Fibroblast of the aortic adventitia (primary cell): ENCODE measurements around the gene BNC1. TPM values are rescaled to one million over a fixed set of nuclear protein-coding genes. Genes with fewer than 3 reads are reported as not detected.
A peak's percentile ranks its signal among the peaks of the same experiment; 100 is the strongest.

Experiments
- DNase-seq: peaks from one replicate; pipeline ENCODE4 v3.0.0-alpha.2; 2010; ENCODE audit warnings: low read depth
- H3K4me3 ChIP-seq: 2 replicates; pipeline ENCODE4 v1.5.1; 2011; ENCODE audit warnings: low read depth, mild to moderate bottlenecking, control low read depth, low read length, moderate library complexity
- CTCF ChIP-seq: IDR thresholded peaks from 2 replicates; pipeline ENCODE4 v1.5.1; 2011; ENCODE audit warnings: mild to moderate bottlenecking, low read length, control low read depth, inconsistent platforms; ENCODE audit not compliant: insufficient read depth
- total RNA-seq: library from RNA; depleted of rRNA; stranded (reverse); fragments of >200 nt; gene quantifications from 2 replicates; pipeline ENCODE4 v1.2.3, GENCODE V29; 2012; ENCODE audit warnings: low replicate concordance

Gene BNC1
- total RNA-seq, 1 donor: 0.27 TPM

GRCh38 chr15:83300826-83301225 lies 16.4 kb upstream of the BNC1 start:
- DNase-seq: no peak
- no peak overlapping the region for H3K4me3 ChIP-seq
- TF ChIP-seq CTCF: no peak

- no peak for DNase-seq
- no peak for TF ChIP-seq CTCF
- H3K4me3 ChIP-seq: no peak overlapping the region
These were observed 15.0 kb upstream of the BNC1 start for GRCh38 chr15:83299462-83299861.

GRCh38 chr15:83295417-83295816 lies 11.0 kb upstream of the BNC1 start:
- H3K4me3 ChIP-seq: no peak overlapping the region
- no peak for TF ChIP-seq CTCF
- peak; percentile 53 for DNase-seq

- H3K4me3 ChIP-seq: no peak overlapping the region
- no peak for DNase-seq
- TF ChIP-seq CTCF: no peak
These were observed 8.7 kb upstream of the BNC1 start for GRCh38 chr15:83293201-83293600.

- H3K4me3 ChIP-seq: no peak overlapping the region
- no peak for TF ChIP-seq CTCF
- DNase-seq: peak; percentile 36
These were observed 7.9 kb upstream of the BNC1 start for GRCh38 chr15:83292317-83292716.

GRCh38 chr15:83290236-83290635 lies 5.8 kb upstream of the BNC1 start:
- TF ChIP-seq CTCF: no peak
- no peak overlapping the region for H3K4me3 ChIP-seq
- no peak for DNase-seq

- peak; percentile 54 for DNase-seq
- H3K4me3 ChIP-seq: no peak overlapping the region
- no peak for TF ChIP-seq CTCF
These were observed 4.7 kb upstream of the BNC1 start for GRCh38 chr15:83289160-83289559.
